ENCODE results near the gene CHST10. TPM values are rescaled to one million over a fixed set of nuclear protein-coding genes. Genes with fewer than 3 reads are reported as not detected.

Gene CHST10
- total RNA-seq, 1 experiment from 2014 or later: 29.7 TPM

GRCh38 chr2:100446696-100447095, 29.2 kb upstream of the CHST10 start:
- Histone ChIP-seq H4K8ac (replicated peaks; ENCODE audit: insufficient read length, low read depth, low read length) (no peak overlapping the region), H2AFZ (ENCODE audit: low read length) (no peak overlapping the region), H3K27ac (ENCODE audit: insufficient read length, low read depth, low read length) (no peak overlapping the region), H2BK15ac (ENCODE audit: low read depth, low read length) (no peak overlapping the region), H2AK5ac (ENCODE audit: insufficient read length, low read length) (no peak overlapping the region), H2BK5ac (ENCODE audit: insufficient read length, low read length) (no peak overlapping the region), H3T11ph (ENCODE audit: low read length) (no peak overlapping the region), H3K4ac (ENCODE audit: low read depth, low read length) (no peak overlapping the region), H3K14ac (ENCODE audit: insufficient read depth, low read length) (no peak overlapping the region), H3K23ac (ENCODE audit: insufficient read length, low read depth, low read length) (no peak overlapping the region), H3K4me2 (ENCODE audit: insufficient read depth, insufficient read length, low read length) (no peak overlapping the region), H3K4me1 (ENCODE audit: insufficient read depth, low read length) (no peaks in the 10 kb centered on the region), H3K79me2 (ENCODE audit: insufficient read depth, low read length) (no peaks in the 10 kb centered on the region), H3K23me2 (ENCODE audit: insufficient read length, low read depth, low read length, poor library complexity, severe bottlenecking) (no peaks in the 10 kb centered on the region), H2BK12ac (ENCODE audit: insufficient read length, low read depth, low read length) (no peak overlapping the region), H4K91ac (ENCODE audit: insufficient read length, low read depth, low read length) (no peak overlapping the region), H4K5ac (ENCODE audit: insufficient read length, low read depth, low read length) (no peak overlapping the region), H3K27me3 (ENCODE audit: insufficient read depth, low read length) (no peaks in the 10 kb centered on the region), H3K9me3 (ENCODE audit: control insufficient read depth, low read depth, low read length) (no peaks in the 10 kb centered on the region), H3K9ac (ENCODE audit: extremely low read depth, insufficient read length, low read length) (no peak overlapping the region), H4K20me1 (ENCODE audit: control insufficient read depth, insufficient read depth, insufficient read length) (no peaks in the 10 kb centered on the region), H2BK120ac (ENCODE audit: low read depth, low read length, poor library complexity, severe bottlenecking) (no peak overlapping the region), H3K56ac (ENCODE audit: insufficient read length, low read depth, low read length) (no peak overlapping the region), H3K79me1 (ENCODE audit: insufficient read depth, low read depth, low read length, poor library complexity, severe bottlenecking) (no peaks in the 10 kb centered on the region), H2BK20ac (ENCODE audit: low read depth, low read length, poor library complexity, severe bottlenecking) (no peak overlapping the region), H3K18ac (ENCODE audit: insufficient read length, low read depth, low read length) (no peak overlapping the region)
- Mint-ChIP-seq H3K4me3 (no peak overlapping the region), H3K4me1 (peaks cover 0 to 6% of the 10 kb centered on the region in 2 experiments; a peak in 2 of 4 replicates), H3K36me3 (ENCODE audit: insufficient read depth in 1 of 3, low read depth in 3 of 3) (no peaks in the 10 kb centered on the region), H3K27ac (no peak overlapping the region), H3K9me3 (peaks cover 6 to 16% of the 10 kb centered on the region in 2 experiments; a peak in 4 of 5 replicates), H3K27me3 (ENCODE audit: low read depth) (peaks cover 4% of the 10 kb centered on the region; the same call in 1 of the 2 replicates)
- no peak for DNase-seq
- no peak for TF ChIP-seq CTCF (conservative IDR thresholded peaks at IDR 0.05)
- WGBS (ENCODE audit: extremely low coverage, insufficient read length, low lambda C conversion rate): no CpG with 5 or more reads among the region's 2 CpGs
